DMS53 (cell line): ENCODE measurements around the gene BDP1.
A peak's percentile ranks its signal among the peaks of the same experiment; 100 is the strongest.
"Not testable (repeated sequence)": the region's sequence is repeated elsewhere in the genome, so short reads cannot be mapped to it uniquely, and the experiment has no call there.

Experiments
- DNase-seq: peaks from one replicate; lab custom pipeline; 2025; lab: John Stamatoyannopoulos, UW

The BDP1 gene

GRCh38 chr5:71571811-71572210 lies 116.4 kb downstream of the BDP1 start:
- not testable (repeated sequence) for DNase-seq

DNA sequence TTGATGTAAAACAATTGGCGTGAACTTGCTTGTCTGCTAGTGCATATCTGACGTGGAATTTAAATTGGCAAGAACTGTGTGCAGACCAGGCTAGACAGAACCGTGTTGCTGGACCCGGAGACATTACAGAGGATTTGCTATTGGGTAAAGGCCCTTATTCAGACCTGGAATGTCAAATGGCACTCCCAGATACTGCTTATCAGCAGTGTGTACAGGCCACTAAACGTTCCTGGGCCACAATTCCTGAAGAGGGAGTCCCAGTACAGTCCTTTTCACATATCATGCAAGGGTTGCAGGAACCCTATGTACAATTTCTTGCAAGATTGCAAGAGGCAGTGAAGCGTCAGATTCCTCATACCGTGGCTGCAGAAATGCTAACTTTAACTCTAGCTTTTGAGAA lies 118.1 kb downstream of the BDP1 start:
- DNase-seq: no peak

GRCh38 chr5:71575588-71575987 lies 120.1 kb downstream of the BDP1 start:
- DNase-seq: not testable (repeated sequence)

GRCh38 chr5:71576241-71576640 lies 120.8 kb downstream of the BDP1 start:
- DNase-seq: no peak

GRCh38 chr5:71577839-71578238 lies 122.4 kb downstream of the BDP1 start:
- DNase-seq: not testable (repeated sequence)

DNA sequence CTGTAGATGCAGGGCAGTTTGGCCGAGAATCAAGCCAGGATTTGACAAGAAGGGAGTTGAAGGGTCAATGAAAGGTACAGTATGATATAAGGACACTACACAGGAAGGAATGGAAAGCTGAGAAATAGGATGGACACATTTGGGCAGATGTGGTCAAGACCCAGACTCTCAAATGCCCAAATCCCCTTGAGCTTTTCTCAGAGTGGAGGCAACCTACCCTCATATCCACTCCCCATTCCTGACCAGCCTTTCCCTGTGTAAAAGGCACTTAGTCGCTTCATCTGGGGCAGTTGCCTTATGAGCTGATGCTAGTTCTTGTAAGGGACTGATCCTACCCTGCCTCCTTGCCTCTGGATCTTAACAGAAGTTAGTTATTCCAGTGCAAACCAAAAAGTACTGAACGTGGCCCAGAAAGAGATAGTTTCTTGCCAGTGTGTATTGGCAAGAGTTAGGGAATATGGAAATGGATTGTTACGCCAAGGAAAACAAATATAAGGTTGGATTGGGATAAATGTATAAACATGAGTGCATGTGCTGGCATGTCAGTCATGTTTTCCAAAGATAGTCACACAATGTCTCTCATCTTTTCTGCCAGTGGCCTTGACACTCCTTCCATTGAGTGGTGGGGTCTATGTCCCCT lies 127.6 kb downstream of the BDP1 start:
- no peak for DNase-seq

DNA sequence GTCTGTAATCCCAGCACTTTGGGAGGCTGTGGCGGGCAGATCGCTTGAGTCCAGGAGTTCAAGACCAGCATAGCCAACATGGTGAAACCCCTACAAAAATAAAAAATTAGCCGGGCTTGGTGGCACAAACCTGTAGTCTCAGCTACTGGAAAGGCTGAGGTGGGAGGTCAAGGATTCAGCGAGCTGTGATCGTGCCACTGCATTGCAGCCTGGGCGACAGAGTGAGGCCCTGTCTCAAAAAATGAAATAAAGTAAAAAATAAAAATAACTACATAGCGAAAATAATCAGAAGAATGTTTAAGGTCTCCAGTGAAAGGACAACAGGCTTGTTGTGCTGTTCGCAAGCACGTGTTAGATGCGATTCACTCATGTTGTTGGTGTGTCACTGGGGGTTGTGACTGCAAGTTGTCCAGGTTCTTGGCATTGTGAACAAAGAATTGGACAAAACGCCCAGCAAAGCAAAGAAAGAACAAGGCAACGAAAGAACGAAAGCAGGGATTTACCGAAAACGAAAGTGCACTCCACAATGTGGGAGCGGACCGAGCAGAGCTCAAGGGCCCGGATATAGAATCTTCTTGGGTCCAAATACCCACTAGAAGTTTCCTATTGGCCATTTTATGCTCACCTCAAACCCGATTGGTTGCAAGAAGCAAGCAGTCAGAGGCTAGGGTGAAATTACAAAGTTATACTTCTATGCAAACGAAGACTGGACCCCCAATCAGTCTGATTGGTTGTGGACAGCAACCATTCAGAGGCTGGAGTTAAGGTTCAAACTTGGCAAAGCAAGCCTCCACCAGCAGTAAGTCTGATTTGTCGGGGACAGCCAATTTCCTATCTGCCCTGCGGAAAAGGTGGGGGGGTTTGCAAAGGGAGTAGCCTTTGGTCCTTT lies 130.8 kb downstream of the BDP1 start:
- DNase-seq: peak; percentile 93

DNA sequence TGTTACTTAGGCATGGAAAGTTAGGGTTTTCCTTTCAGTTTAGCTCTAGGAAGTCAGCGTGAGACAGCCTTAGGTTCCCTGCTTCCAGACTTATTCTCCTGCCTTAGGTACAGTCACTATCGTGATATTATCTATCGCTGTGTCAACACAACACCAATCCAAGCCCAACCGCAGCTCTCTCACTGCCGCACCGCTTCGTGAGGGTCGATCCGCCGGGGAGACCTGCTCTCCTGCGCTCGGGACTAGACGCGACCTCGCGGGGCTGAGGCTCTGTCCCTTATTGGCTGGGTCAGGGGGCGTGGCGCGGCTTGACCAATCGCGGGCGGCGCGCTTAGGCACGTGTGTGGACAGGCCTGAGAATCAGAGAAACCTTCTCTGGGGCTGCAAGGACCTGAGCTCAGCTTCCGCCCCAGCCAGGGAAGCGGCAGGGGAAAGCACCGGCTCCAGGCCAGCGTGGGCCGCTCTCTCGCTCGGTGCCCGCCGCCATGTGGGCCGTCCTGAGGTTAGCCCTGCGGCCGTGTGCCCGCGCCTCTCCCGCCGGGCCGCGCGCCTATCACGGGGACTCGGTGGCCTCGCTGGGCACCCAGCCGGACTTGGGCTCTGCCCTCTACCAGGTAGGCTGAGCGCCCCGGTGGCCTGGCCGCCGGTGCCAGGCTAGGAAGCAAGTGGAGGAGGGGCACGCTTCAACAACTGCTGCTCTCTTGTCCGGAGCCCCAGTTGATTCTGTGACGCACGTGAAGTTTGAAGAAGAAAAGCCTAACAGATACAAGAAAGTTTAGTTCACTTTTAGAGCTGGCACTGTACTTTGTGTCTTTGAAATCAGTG lies 131.7 kb downstream of the BDP1 start, which contains the start of gene MCCC2:
MCCC2 (plus strand) TSS at position 400 of the 825 bp plus-strand sequence; CDS start at position 486, 86 bp downstream.
- DNase-seq: peak; percentile 99

DNA sequence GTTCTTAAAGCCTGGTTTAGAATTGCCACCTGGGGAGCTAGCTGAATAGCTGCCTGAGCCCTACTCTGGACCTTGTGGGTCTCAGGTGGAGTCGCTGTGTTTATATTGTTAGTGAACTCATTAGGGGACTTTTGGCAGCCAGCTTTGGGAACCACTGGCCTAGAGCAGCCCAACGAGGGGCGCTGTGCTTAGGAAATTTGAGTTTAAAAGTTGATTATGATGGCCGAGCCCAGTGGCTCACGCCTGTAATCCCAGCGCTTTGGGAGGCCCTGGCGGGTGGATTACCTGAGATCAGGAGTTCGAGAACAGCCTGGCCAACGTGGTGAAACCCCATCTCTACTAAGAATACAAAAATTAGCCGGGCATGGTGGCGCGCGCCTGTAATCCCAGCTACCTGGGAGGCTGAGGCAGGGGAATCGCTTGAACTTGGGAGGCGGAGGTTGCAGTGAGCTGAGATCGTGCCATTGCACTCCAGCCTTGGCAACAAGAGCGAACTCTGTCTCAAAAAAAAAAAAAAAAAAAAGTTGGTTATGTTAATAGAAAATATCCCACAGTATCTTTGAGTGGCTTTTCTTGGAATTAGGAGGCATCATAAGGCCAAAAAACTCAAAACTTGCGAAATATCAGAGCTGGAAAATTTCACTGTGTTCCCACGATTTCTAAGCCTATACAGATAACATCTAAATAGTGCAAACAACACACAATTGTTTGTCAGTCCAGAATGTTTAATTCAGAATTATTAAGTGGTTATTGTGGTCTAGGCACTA lies 132.5 kb downstream of the BDP1 start:
- no peak for DNase-seq

- DNase-seq: no peak
Observed at GRCh38 chr5:71588533-71588885, 133.1 kb downstream of the BDP1 start.

DNA sequence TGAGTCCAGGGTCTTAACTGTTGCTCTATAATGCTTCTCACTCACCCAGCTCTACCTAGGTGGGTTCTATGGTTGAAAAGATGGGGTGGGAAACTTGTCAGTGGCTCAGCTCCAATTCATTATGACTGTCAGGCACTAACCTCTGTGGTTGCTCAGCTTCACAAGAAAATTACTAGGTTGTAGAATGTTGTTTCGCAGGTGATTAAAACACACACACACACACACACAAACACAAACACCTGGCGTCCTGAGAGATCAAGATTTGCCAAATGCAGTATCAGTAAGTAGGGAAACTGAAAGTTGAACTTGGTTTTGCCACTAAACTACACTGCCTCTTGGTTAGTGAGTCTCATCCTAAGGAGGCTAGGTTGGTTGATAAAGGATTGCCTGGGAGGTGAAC lies 134.5 kb downstream of the BDP1 start:
- DNase-seq: no peak

- DNase-seq: no peak
Observed at GRCh38 chr5:71591100-71591499, 135.6 kb downstream of the BDP1 start.

- no peak for DNase-seq
Observed at GRCh38 chr5:71596169-71596568, 140.7 kb downstream of the BDP1 start.

- DNase-seq: no peak
Observed at GRCh38 chr5:71597001-71597400, 141.6 kb downstream of the BDP1 start.

GRCh38 chr5:71600783-71601182 lies 145.3 kb downstream of the BDP1 start:
- DNase-seq: peak; percentile 27

DNA sequence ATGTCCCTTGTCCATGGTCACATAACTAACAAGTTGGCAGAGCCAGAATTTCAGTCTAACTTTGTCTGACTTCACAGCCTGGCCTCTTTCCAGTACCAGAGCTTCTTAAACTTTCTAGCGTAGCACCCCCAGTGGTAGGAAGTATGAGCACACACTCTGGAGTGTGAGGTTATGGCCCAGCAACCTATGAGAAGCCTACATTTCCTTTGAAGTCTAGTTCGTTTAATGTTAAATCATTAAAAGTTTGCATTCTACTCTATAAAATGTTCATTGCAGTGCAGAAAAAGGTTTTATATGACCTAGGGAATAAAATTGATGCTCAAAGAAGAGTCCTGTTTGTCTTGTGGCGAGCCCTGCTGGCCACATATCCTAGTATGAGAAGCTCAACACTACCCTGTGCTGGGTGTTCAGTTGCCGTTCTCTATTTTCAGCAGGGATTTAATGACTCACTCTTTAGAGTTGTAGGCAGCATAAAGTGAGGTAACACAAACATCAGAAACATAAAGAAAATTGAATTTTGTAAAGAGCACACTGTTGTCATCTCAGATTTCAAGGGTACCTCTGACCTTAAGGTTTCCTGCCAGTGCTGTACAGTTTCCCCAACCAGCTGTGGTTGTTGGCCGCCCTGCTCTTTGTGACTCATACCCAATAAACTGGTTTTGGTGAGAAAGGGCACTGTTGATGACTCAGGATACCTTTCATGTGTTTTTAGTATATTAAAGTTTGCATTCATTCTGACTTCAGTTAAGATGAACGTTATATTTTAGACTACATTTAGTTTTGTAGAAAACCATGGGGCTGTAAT lies 146.0 kb downstream of the BDP1 start:
- peak; percentile 95 for DNase-seq

- DNase-seq: not testable (repeated sequence)
Observed at GRCh38 chr5:71609916-71610315, 154.5 kb downstream of the BDP1 start.

DNA sequence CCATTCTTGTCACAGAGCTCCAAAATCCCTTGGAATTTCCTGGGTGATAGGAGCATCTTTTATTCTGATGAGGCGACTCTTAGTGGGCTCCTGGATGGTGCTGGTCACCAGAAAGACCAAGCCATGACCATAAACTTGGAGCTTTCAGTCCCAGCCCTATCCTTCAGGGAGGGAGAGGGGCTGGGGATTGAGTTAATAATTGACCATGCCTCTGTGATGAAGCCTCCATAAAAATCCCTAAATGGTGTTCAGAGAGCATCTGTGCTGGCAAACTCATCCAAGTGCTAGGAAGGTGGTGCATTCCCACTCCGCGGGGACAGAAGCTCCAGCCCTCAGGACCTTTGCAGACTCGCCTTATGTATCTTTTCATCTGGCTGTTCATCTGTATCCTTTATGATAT lies 160.4 kb downstream of the BDP1 start:
- DNase-seq: no peak
